ENCODE measurements around the gene KMO. TPM values are rescaled to one million over a fixed set of nuclear protein-coding genes. Genes with fewer than 3 reads are reported as not detected.

KMO gene
- total RNA-seq, 1 donor from 2014 or later = not detected

DNA sequence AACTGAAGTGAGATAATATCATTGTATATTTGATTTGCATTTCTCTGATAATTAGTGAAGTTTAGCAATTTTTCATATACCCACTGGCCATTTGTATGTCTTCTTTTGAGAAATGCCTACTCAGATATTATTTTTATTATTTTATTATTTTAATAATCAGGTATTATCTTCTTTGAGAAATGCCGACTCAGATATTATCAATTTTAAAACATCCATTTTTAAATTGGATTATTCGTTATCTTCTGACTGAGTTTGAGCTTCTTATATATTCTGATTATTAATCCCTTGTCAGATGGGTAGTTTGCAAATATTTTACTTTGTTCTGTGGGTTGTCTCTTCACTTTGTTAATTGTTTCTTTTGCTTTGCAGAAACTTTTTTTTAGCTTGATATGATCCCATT is 37.7 kb downstream of the KMO start:
- TF ChIP-seq CTCF (IDR thresholded peaks at IDR 0.05) = no peak
- intact Hi-C loops (cut with DNase I) = no loop called here
- no peaks in the 10 kb centered on the region for H3K9me3 ChIP-seq

DNA sequence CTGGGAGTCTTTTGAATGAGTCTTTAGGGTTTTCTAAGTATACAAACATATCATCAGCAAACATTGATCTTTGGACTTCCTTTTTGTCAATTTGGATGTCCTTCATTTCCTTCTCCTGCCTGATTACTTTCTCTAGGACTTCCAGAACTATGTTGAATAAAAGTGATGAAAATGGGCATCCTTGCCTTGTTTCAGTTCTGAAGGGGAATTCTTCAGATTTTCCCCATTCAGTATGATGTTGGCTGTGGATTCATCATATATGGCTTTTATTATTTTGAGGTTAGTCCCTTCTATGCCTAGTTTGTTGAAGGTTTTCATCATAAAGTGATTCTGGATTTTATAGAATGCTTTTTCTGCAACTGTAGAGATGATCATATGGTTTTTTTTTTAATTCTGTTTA is 42.0 kb downstream of the KMO start:
- Histone ChIP-seq H3K9me3 (no peaks in the 10 kb centered on the region), H3K4me1 (no peaks in the 10 kb centered on the region), H3K4me3 (no peak overlapping the region), H3K36me3 (no peaks in the 10 kb centered on the region), H3K27ac (no peak overlapping the region), H3K27me3 (no peaks in the 10 kb centered on the region)
- no peak for DNase-seq (ENCODE audit: low spot score in 2 of 2)
- intact Hi-C loops (cut with DNase I) = no loop called here
- TF ChIP-seq CTCF (IDR thresholded peaks at IDR 0.05) = no peak

More for the DNA sequence above, 37.7 kb downstream of the KMO start:
- H3K4me3 ChIP-seq = no peak overlapping the region
- no peak for DNase-seq (ENCODE audit: low spot score in 2 of 2)
- no peaks in the 10 kb centered on the region for H3K4me1 ChIP-seq
- no peak overlapping the region for H3K27ac ChIP-seq
- H3K36me3 ChIP-seq = no peaks in the 10 kb centered on the region
- no peaks in the 10 kb centered on the region for H3K27me3 ChIP-seq

DNA sequence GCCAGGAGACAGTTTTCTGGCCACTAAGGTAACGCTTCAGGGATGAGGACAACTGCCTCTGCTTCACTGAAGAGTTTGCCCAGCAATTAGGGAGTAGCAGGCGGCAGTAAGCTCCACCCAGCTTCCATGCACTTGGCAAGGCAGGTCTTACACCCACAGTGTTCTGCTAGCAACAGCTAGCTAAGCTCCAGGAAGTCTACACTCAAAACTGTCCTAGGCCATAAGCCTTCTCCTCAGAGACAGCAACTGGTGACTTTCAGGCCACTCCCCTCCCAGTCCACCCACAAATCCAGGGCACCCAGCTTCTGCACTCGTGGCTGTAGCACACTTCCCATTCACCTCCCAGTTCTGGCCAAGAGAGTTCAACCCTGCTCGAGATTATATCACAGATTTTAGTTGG is 47.3 kb downstream of the KMO start:
- TF ChIP-seq CTCF (IDR thresholded peaks at IDR 0.05) = no peak
- H3K27ac ChIP-seq = no peak overlapping the region
- H3K9me3 ChIP-seq = no peaks in the 10 kb centered on the region
- no peaks in the 10 kb centered on the region for H3K4me1 ChIP-seq
- H3K36me3 ChIP-seq = no peaks in the 10 kb centered on the region
- no peaks in the 10 kb centered on the region for H3K27me3 ChIP-seq
- intact Hi-C loops (cut with DNase I) = no loop called here
- H3K4me3 ChIP-seq = no peak overlapping the region
- DNase-seq (ENCODE audit: low spot score in 2 of 2) = no peak

GRCh38 chr1:241582921-241583321 is 50.7 kb downstream of the KMO start:
- intact Hi-C loops (cut with DNase I) = no loop called here

DNA sequence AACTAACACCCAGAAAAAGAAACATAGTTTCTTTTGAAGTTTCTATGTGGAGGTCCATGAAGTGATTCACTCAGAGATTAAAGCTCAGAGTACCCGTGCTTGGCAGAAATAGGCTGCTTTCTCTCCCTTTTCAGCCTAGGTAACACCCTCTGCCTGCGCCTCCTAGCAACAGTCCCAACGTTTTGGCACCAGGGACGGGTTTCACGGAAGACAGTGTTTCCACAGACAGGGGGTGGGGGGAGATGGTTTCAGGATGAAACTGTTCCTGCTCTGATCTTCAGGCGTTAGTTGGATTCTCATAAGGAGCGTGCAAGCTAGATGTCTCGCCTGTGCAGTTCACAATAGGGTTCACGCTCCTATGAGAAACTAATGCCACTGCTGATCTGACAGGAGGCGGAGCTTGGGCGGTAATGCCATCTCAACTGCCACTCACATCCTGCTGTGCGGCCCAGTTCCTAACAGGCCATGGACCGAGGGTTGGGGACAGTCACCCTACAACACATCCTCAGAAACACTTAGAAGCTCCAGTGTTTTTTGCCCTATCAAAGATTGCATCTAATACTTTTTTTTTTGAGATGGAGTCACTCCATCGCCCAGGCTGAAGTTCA is 54.8 kb downstream of the KMO start:
- H3K27me3 ChIP-seq = no peaks in the 10 kb centered on the region
- DNase-seq (ENCODE audit: low spot score in 2 of 2) = no peak
- intact Hi-C loops (cut with DNase I) = no loop called here
- H3K36me3 ChIP-seq = no peaks in the 10 kb centered on the region
- no peak for TF ChIP-seq CTCF (IDR thresholded peaks at IDR 0.05)
- no peaks in the 10 kb centered on the region for H3K9me3 ChIP-seq
- no peaks in the 10 kb centered on the region for H3K4me1 ChIP-seq
- H3K27ac ChIP-seq = no peak overlapping the region
- no peak overlapping the region for H3K4me3 ChIP-seq

More at GRCh38 chr1:241582921-241583321, 50.7 kb downstream of the KMO start:
- H3K4me1 ChIP-seq = no peaks in the 10 kb centered on the region
- H3K4me3 ChIP-seq = no peak overlapping the region
- H3K27me3 ChIP-seq = no peaks in the 10 kb centered on the region
- no peaks in the 10 kb centered on the region for H3K9me3 ChIP-seq
- H3K27ac ChIP-seq = no peak overlapping the region
- no peak for TF ChIP-seq CTCF (IDR thresholded peaks at IDR 0.05)
- no peak for DNase-seq (ENCODE audit: low spot score in 2 of 2)
- H3K36me3 ChIP-seq = no peaks in the 10 kb centered on the region

GRCh38 chr1:241589521-241589920 is 57.3 kb downstream of the KMO start:
- H3K4me1 ChIP-seq = no peaks in the 10 kb centered on the region
- DNase-seq (ENCODE audit: low spot score in 2 of 2) = no peak
- no peak overlapping the region for H3K4me3 ChIP-seq
- no peak for TF ChIP-seq CTCF (IDR thresholded peaks at IDR 0.05)
- no peaks in the 10 kb centered on the region for H3K27me3 ChIP-seq
- intact Hi-C loops (cut with DNase I) = no loop called here
- no peaks in the 10 kb centered on the region for H3K36me3 ChIP-seq
- no peak overlapping the region for H3K27ac ChIP-seq
- no peaks in the 10 kb centered on the region for H3K9me3 ChIP-seq
